Heart right ventricle (tissue), 16 donors: ENCODE results near the gene PLCB3. TPM values are rescaled to one million over a fixed set of nuclear protein-coding genes. Genes with fewer than 3 reads are reported as not detected.
A peak's percentile ranks its signal among the peaks of the same experiment; 100 is the strongest.

Experiments
- ATAC-seq, 8 donors: fragments of 200-7000 bp; cut with Tn5 transposase; one replicate each; pipeline ENCODE4 v1.9.1; 2020; ENCODE audit warnings: mild to moderate bottlenecking in 8 of 8, moderate library complexity in 8 of 8, moderate number of reproducible peaks in 1 of 8
- DNase-seq, 2 donors: peaks; one replicate each; pipeline ENCODE4 v3.0.0-alpha.2; 2020
- H3K27ac ChIP-seq, 10 donors: fragments of 200-600 bp; sonication (generic) in 2 of 10; one replicate each; pipeline versions ENCODE4 v1.5.0 to v1.8.0; 2020 to 2022; ENCODE audit warnings: mild to moderate bottlenecking in 3 of 10
- H3K27me3 ChIP-seq, 7 donors: fragments of 200-600 bp; one replicate each; pipeline ENCODE4 v1.8.0; 2021 to 2022; ENCODE audit warnings: mild to moderate bottlenecking in 2 of 7
- H3K36me3 ChIP-seq, 9 donors: fragments of 200-600 bp; sonication (generic) in 1 of 9; one replicate each; pipeline versions ENCODE4 v1.5.0 to v1.8.0; 2020 to 2022; ENCODE audit warnings: mild to moderate bottlenecking in 2 of 9
- H3K4me1 ChIP-seq, 9 donors: fragments of 200-600 bp; sonication (generic) in 1 of 9; one replicate each; pipeline versions ENCODE4 v1.5.0 to v1.8.0; 2020 to 2022; ENCODE audit warnings: mild to moderate bottlenecking in 4 of 9
- H3K4me3 ChIP-seq, 10 donors: fragments of 200-600 bp; sonication (generic) in 2 of 10; one replicate each; pipeline versions ENCODE4 v1.5.0 to v1.8.0; 2020 to 2022; ENCODE audit warnings: mild to moderate bottlenecking in 7 of 10, moderate library complexity in 2 of 10
- H3K9me3 ChIP-seq, 11 donors: fragments of 200-600 bp in 10 of 11; sonication (generic) in 2 of 11; one replicate each; pipeline versions ENCODE4 v1.5.0 to v1.8.0; 2013 to 2022; ENCODE audit warnings: mild to moderate bottlenecking in 2 of 11, control low read depth in 1 of 11, moderate library complexity in 1 of 11
- CTCF ChIP-seq, 9 donors: fragments of 200-600 bp; sonication (generic) in 2 of 9; IDR thresholded peaks; one replicate each; pipeline versions ENCODE4 v1.5.0 to v1.8.0; 2021 to 2022; ENCODE audit warnings: antibody characterized with exemption in 9 of 9, mild to moderate bottlenecking in 5 of 9, moderate library complexity in 1 of 9
- WGBS, 2 donors: extraction: QIAGEN DNeasy Blood & Tissue Kit; methylation state at CpG; one replicate each; pipeline ENCODE4 v1.1.7; 2013; ENCODE audit warnings: inconsistent platforms in 1 of 2; 5-methylcytosine and 5-hydroxymethylcytosine counted together
- intact Hi-C, 10 donors: fragments of 100-400 bp; cut with DNase I; formaldehyde crosslinking; loops; one replicate each; pipeline versions ENCODE4 v1.11.1 to v1.14.2; 2022
- polyA plus RNA-seq, 2 donors: library from polyadenylated mRNA; stranded (reverse); fragments of 200-250 nt; gene quantifications; one replicate each; pipeline ENCODE4 v1.2.3, GENCODE V29; 2013
- total RNA-seq, 10 donors: library from RNA; stranded (reverse); fragmentation: NEBNext Ultra II Directional in 3 of 10; extraction: Animal tissue kit (Norgen Biotek cat#: 25700) in 3 of 10; gene quantifications; one replicate each; pipeline versions ENCODE4 v1.2.1 to v1.2.4, GENCODE V29; 2021 to 2023
- donor health status: Arrhythmogenic right ventricular cardiomyopathy.
- donor health status: ischemic (EF 13 %, LVEDD 7.1; RV severe dilation, severe dysfunction).
- donor health status: healthy with polysubstance abuse.
- donor health status: DM: no; HTN: yes; CAD: no.
- donor health status: DM: no; HTN: no; CAD: no.
- donor health status: ischemic (EF 25% LVEDD 6.9; RV normal size, moderate dysfunction).
- donor health status: ischemic (EF 25% LVEDD 5.7; RV mildly dilated, moderate dysfunction).
- donor health status: healthy.
- donor health status: DM: yes; HTN: yes; CAD: no.
- donor health status: Ischemic cardiomyopathy.
- donor health status: ischemic (EF 35%, LVEDD 5.7; RV mildly dilated, moderate dysfunction).
- donor health status: nonischemic (EF 11% LVEDD 7.7; RV severe dilation, severe dysfunction).
- donor health status: DM: yes; HTN: yes; CAD: no.
- donor health status: PGD.
- donor health status: ischemic (EF 29% LVEDD 5.4; RV normal size, mild dysfunction).
- donor health status: nonischemic (EF 23%, LVEDD 6.1; RV moderate dilation, normal function).

Gene PLCB3
- total and polyA plus RNA-seq, 12 donors: 5.8 to 13.3 (median 8.9) TPM

GRCh38 chr11:64316672-64317324, 65.5 kb downstream of the PLCB3 start:
- Histone ChIP-seq H3K27me3 (no peaks in the 10 kb centered on the region), H3K36me3 (peaks cover 0 to 49% (median 19%) of the 10 kb centered on the region in 9 donors), H3K4me1 (peaks cover 8 to 57% (median 38%) of the 10 kb centered on the region in 9 donors), H3K9me3 (no peaks in the 10 kb centered on the region), H3K27ac (peak overlapping the region; percentile 91 to 100 (median 98)), H3K4me3 (peak overlapping the region; percentile 45 to 94 (median 81))
- intact Hi-C loops: loop anchor here in 6 of 10 donors (1.0 to 5.0 kb wide), 3 partner anchors 11 to 41 kb away; partner anchors contain the start of genes RPS6KA4 (in 4 of the 6) and ESRRA (in 1 of the 6)
- peak in 2 of 8 donors; percentile 0 to 3 for ATAC-seq
- TF ChIP-seq CTCF (IDR thresholded peaks at IDR 0.05): peak in 1 of 9 donors; percentile 13
- no peak for DNase-seq
- WGBS, 2 donors: 7 to 9% methylated on average over 32 of the region's 32 CpGs

GRCh38 chr11:64317325-64317960, 66.1 kb downstream of the PLCB3 start, which contains the start of gene TRMT112:
Gene TRMT112, minus strand, starts transcription at chr11:64317559. Its CDS starts 33 bp downstream, at chr11:64317526.
- ATAC-seq: peak; percentile 78 to 93 (median 88)
- H3K36me3 ChIP-seq: peaks cover 0 to 55% (median 19%) of the 10 kb centered on the region in 9 donors
- peak within 1 kb of the TSS; percentile 91 to 100 (median 98) for H3K27ac ChIP-seq
- H3K27me3 ChIP-seq: no peaks in the 10 kb centered on the region
- DNase-seq: peak; percentile 91 to 98
- intact Hi-C loops: loop anchor here in 6 of 10 donors (1.0 to 5.0 kb wide), 3 partner anchors 12 to 40 kb away; partner anchors contain the start of genes RPS6KA4 (in 4 of the 6) and ESRRA (in 1 of the 6)
- no peaks in the 10 kb centered on the region for H3K9me3 ChIP-seq
- 0% methylated on average over 43 of the region's 43 CpGs for WGBS, 2 donors
- peaks cover 8 to 53% (median 37%) of the 10 kb centered on the region in 9 donors for H3K4me1 ChIP-seq
- peak within 1 kb of the TSS; percentile 45 to 94 (median 82) for H3K4me3 ChIP-seq
- TF ChIP-seq CTCF (IDR thresholded peaks at IDR 0.05): no peak

DNA sequence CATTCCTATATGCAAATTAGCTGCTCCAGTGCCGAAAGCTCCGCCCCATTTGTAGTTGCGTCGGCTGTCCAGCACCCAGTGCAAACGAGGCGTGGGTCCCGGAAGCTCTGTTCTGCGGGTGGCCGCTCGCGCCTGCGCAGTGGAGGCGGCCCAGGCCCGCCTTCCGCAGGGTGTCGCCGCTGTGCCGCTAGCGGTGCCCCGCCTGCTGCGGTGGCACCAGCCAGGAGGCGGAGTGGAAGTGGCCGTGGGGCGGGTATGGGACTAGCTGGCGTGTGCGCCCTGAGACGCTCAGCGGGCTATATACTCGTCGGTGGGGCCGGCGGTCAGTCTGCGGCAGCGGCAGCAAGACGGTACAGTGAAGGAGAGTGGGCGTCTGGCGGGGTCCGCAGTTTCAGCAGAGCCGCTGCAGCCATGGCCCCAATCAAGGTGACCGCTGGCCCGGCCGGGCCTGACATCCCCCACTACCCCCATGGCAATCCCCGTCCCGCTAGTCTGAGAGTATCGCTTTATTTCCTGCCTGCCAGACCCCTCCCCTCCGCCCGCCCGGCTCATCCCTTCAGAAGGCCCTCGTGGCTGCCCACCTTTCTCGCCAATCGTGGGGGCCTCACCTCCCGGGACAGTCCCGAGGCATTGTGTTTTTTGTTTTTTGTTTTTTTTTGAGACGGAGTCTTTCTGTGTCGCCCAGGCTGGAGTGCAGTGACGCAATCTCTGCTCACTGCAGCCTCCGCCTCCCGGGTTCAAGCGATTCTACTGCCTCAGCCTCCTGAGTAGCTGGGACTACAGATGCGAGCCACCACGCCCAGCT, 66.8 kb downstream of the PLCB3 start, which contains the start of gene PRDX5:
PRDX5 (plus strand) TSS at position 161 of the 805 bp plus-strand sequence; CDS start at position 256, 95 bp downstream.
- DNase-seq (peak; percentile 96 to 97), ATAC-seq (peak; percentile 87 to 96 (median 93))
- intact Hi-C loops: loop anchor here in 7 of 10 donors (1.0 to 5.0 kb wide), 5 partner anchors 13 to 39 kb away; partner anchors contain the start of genes RPS6KA4 (in 4 of the 7) and ESRRA (in 1 of the 7)
- peaks cover 0 to 62% (median 19%) of the 10 kb centered on the region in 9 donors for H3K36me3 ChIP-seq
- H3K9me3 ChIP-seq: no peaks in the 10 kb centered on the region
- H3K4me1 ChIP-seq: peaks cover 5 to 46% (median 31%) of the 10 kb centered on the region in 9 donors
- H3K27ac ChIP-seq: peak within 1 kb of the TSS; percentile 91 to 100 (median 98)
- peak within 1 kb of the TSS; percentile 45 to 94 (median 82) for H3K4me3 ChIP-seq
- peak in 7 of 9 donors; percentile 34 to 71 (median 55) for TF ChIP-seq CTCF (IDR thresholded peaks at IDR 0.05)
- WGBS, 2 donors: 0% methylated on average over 59 to 61 of the region's 61 CpGs
- no peaks in the 10 kb centered on the region for H3K27me3 ChIP-seq

Other genes with a start within 250 kb of the PLCB3 start
- gene FLRT1, start 215.6 kb upstream of the PLCB3 start, total RNA-seq: under 1 TPM; 0.17 to 0.83 (median 0.39) TPM
- gene FLRT1, start 215.6 kb upstream of the PLCB3 start, polyA plus RNA-seq: under 1 TPM; 0.22 to 0.44 TPM
- gene MACROD1, start 85.4 kb upstream of the PLCB3 start, total RNA-seq: 100 to 1,000 TPM in 8 of 10 donors, 10 to 100 TPM in 2; 86.2 to 134 (median 115) TPM
- 100 to 1,000 TPM in 1 of 2 donors, 10 to 100 TPM in 1; 77.6 to 497 TPM for gene MACROD1, start 85.4 kb upstream of the PLCB3 start, polyA plus RNA-seq
- gene STIP1, start 65.4 kb upstream of the PLCB3 start, total RNA-seq: 100 to 1,000 TPM in 1 of 10 donors, 10 to 100 TPM in 9; 67.4 to 105 (median 87.9) TPM
- 100 to 1,000 TPM in 1 of 2 donors, 10 to 100 TPM in 1; 55.3 to 144 TPM for gene STIP1, start 65.4 kb upstream of the PLCB3 start, polyA plus RNA-seq
- 10 to 100 TPM in 1 of 10 donors, 1 to 10 TPM in 9; 2.3 to 30.8 (median 5.4) TPM for gene FERMT3, start 44.8 kb upstream of the PLCB3 start, total RNA-seq
- gene FERMT3, start 44.8 kb upstream of the PLCB3 start, polyA plus RNA-seq: 1 to 10 TPM; 7.5 to 9.2 TPM
- 10 to 100 TPM; 50.5 to 81.7 (median 61.4) TPM for gene TRPT1, start 25.3 kb upstream of the PLCB3 start, total RNA-seq
- gene TRPT1, start 25.3 kb upstream of the PLCB3 start, polyA plus RNA-seq: 100 to 1,000 TPM in 1 of 2 donors, 10 to 100 TPM in 1; 87.2 to 188 TPM
- 10 to 100 TPM; 57.3 to 85.6 (median 71.0) TPM for gene NUDT22, start 25.3 kb upstream of the PLCB3 start, total RNA-seq
- 10 to 100 TPM; 93.0 to 95.2 TPM for gene NUDT22, start 25.3 kb upstream of the PLCB3 start, polyA plus RNA-seq
- gene DNAJC4, start 21.0 kb upstream of the PLCB3 start, total RNA-seq: 10 to 100 TPM; 46.6 to 64.7 (median 52.0) TPM
- 100 to 1,000 TPM in 1 of 2 donors, 10 to 100 TPM in 1; 48.0 to 173 TPM for gene DNAJC4, start 21.0 kb upstream of the PLCB3 start, polyA plus RNA-seq
- gene VEGFB, start 16.9 kb upstream of the PLCB3 start, total RNA-seq: 100 to 1,000 TPM; 245 to 353 (median 277) TPM
- gene VEGFB, start 16.9 kb upstream of the PLCB3 start, polyA plus RNA-seq: 100 to 1,000 TPM; 158 to 291 TPM
- gene FKBP2, start 10.4 kb upstream of the PLCB3 start, total RNA-seq: 10 to 100 TPM; 40.2 to 82.0 (median 45.9) TPM
- gene FKBP2, start 10.4 kb upstream of the PLCB3 start, polyA plus RNA-seq: 100 to 1,000 TPM; 376 to 404 TPM
- gene PPP1R14B, start 4.6 kb upstream of the PLCB3 start, total RNA-seq: 100 to 1,000 TPM in 4 of 10 donors, 10 to 100 TPM in 6; 52.4 to 194 (median 77.2) TPM
- 100 to 1,000 TPM; 229 to 331 TPM for gene PPP1R14B, start 4.6 kb upstream of the PLCB3 start, polyA plus RNA-seq
- 100 to 1,000 TPM in 1 of 10 donors, 10 to 100 TPM in 9; 40.7 to 106 (median 52.2) TPM for gene BAD, start 33.1 kb downstream of the PLCB3 start, total RNA-seq
- 100 to 1,000 TPM in 1 of 2 donors, 10 to 100 TPM in 1; 92.1 to 104 TPM for gene BAD, start 33.1 kb downstream of the PLCB3 start, polyA plus RNA-seq
- 10 to 100 TPM; 16.4 to 43.0 (median 24.3) TPM for gene GPR137, start 34.3 kb downstream of the PLCB3 start, total RNA-seq
- 10 to 100 TPM; 18.4 to 31.8 TPM for gene GPR137, start 34.3 kb downstream of the PLCB3 start, polyA plus RNA-seq
- gene KCNK4, start 39.8 kb downstream of the PLCB3 start, total RNA-seq: not detected
- not detected for gene KCNK4, start 39.8 kb downstream of the PLCB3 start, polyA plus RNA-seq
- not detected for gene CATSPERZ, start 48.8 kb downstream of the PLCB3 start, total RNA-seq
- under 1 TPM in 1 of 2 donors, not detected in 1; 0.10 TPM for gene CATSPERZ, start 48.8 kb downstream of the PLCB3 start, polyA plus RNA-seq
- gene ESRRA, start 54.0 kb downstream of the PLCB3 start, total RNA-seq: 100 to 1,000 TPM; 115 to 225 (median 132) TPM
- gene ESRRA, start 54.0 kb downstream of the PLCB3 start, polyA plus RNA-seq: 100 to 1,000 TPM; 180 TPM
- gene TRMT112, start 66.0 kb downstream of the PLCB3 start, total RNA-seq: 100 to 1,000 TPM in 2 of 10 donors, 10 to 100 TPM in 8; 68.7 to 121 (median 90.2) TPM
- 100 to 1,000 TPM; 182 to 208 TPM for gene TRMT112, start 66.0 kb downstream of the PLCB3 start, polyA plus RNA-seq
- gene PRDX5, start 66.6 kb downstream of the PLCB3 start, total RNA-seq: 100 to 1,000 TPM; 264 to 395 (median 288) TPM
- gene PRDX5, start 66.6 kb downstream of the PLCB3 start, polyA plus RNA-seq: 100 to 1,000 TPM; 486 to 750 TPM
- 10 to 100 TPM in 1 of 10 donors, 1 to 10 TPM in 9; 4.2 to 13.1 (median 5.6) TPM for gene CCDC88B, start 88.7 kb downstream of the PLCB3 start, total RNA-seq
- 10 to 100 TPM; 10.5 to 42.7 TPM for gene CCDC88B, start 88.7 kb downstream of the PLCB3 start, polyA plus RNA-seq
- gene RPS6KA4, start 107.6 kb downstream of the PLCB3 start, total RNA-seq: 10 to 100 TPM; 10.7 to 21.9 (median 12.8) TPM
- 10 to 100 TPM; 17.4 to 18.8 TPM for gene RPS6KA4, start 107.6 kb downstream of the PLCB3 start, polyA plus RNA-seq